PC-3 (cell line): ENCODE results near the gene CCDC158.

Experiments
- EZH2 ChIP-seq: fragments of 300-600 bp; sonication (generic); IDR thresholded peaks from one replicate; pipeline ENCODE4 v1.6.1; 2017; ENCODE audit warnings: antibody characterized with exemption, mild to moderate bottlenecking, low read length; ENCODE audit not compliant: unreplicated experiment
- EZH2phosphoT487 ChIP-seq: fragments of 300-600 bp; sonication (generic); IDR thresholded peaks from 2 replicates; pipeline ENCODE4 v1.6.1; 2018; ENCODE audit warnings: mild to moderate bottlenecking, antibody characterized with exemption, low read length, borderline replicate concordance
- TF ChIP-seq, protein P1 (sequence below): fragments of 300-600 bp; sonication (generic); conservative IDR thresholded peaks from 2 replicates; pipeline ENCODE4 v1.5.1; 2017; ENCODE audit warnings: antibody characterized with exemption, low read depth, mild to moderate bottlenecking, low read length

DNA sequence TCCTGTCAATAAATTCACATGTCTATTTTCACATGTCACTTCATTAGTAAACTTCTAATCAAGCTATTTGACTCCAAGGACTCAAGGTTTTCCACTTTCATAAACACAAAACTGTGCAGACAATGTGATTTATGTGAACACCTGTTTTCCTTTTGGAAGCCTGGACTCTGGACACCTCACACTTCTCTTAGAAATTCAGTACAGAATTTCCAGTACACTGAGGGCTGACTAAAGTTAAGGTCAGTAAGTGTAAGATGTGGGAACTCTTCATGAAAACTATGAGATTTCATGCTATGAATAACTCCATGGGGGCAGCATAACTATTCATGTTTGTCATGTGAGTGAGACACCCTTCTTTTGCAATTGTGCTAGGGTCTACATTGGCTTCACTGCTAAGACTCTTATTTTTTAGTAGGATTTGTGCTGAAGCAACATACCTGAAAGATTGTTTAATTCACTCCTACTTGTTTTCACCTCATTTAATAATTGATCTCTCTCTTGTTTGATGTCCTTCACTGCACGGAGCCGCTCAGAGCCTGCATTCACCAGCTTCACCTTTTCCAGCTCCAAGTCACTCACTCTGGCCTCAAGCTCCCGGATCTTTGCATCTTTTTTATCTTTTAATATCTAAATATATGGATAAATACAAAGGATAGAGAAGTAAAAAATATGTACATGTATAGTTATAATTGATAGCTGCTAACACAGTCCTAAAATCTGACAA lies 59.1 kb downstream of the CCDC158 start:
- TF ChIP-seq, protein P1, sequence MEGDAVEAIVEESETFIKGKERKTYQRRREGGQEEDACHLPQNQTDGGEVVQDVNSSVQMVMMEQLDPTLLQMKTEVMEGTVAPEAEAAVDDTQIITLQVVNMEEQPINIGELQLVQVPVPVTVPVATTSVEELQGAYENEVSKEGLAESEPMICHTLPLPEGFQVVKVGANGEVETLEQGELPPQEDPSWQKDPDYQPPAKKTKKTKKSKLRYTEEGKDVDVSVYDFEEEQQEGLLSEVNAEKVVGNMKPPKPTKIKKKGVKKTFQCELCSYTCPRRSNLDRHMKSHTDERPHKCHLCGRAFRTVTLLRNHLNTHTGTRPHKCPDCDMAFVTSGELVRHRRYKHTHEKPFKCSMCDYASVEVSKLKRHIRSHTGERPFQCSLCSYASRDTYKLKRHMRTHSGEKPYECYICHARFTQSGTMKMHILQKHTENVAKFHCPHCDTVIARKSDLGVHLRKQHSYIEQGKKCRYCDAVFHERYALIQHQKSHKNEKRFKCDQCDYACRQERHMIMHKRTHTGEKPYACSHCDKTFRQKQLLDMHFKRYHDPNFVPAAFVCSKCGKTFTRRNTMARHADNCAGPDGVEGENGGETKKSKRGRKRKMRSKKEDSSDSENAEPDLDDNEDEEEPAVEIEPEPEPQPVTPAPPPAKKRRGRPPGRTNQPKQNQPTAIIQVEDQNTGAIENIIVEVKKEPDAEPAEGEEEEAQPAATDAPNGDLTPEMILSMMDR: no peak
- TF ChIP-seq EZH2phosphoT487 (no peak), EZH2 (no peak)
